Breast epithelium (tissue), 3 donors: ENCODE measurements around the gene EPX.

Experiments used
- POLR2AphosphoS5 ChIP-seq, 3 donors: sonication (generic); formaldehyde crosslinking; IDR thresholded peaks; one replicate each; pipeline ENCODE4 v1.6.1; 2017; ENCODE audit warnings: antibody characterized with exemption in 3 of 3
- TF ChIP-seq, protein P1 (sequence below), 3 donors: fragments of 450-650 bp; IDR thresholded peaks; one replicate each; pipeline ENCODE4 v1.5.1; 2016 to 2017; ENCODE audit warnings: antibody characterized with exemption in 3 of 3, mild to moderate bottlenecking in 3 of 3, moderate library complexity in 3 of 3

DNA sequence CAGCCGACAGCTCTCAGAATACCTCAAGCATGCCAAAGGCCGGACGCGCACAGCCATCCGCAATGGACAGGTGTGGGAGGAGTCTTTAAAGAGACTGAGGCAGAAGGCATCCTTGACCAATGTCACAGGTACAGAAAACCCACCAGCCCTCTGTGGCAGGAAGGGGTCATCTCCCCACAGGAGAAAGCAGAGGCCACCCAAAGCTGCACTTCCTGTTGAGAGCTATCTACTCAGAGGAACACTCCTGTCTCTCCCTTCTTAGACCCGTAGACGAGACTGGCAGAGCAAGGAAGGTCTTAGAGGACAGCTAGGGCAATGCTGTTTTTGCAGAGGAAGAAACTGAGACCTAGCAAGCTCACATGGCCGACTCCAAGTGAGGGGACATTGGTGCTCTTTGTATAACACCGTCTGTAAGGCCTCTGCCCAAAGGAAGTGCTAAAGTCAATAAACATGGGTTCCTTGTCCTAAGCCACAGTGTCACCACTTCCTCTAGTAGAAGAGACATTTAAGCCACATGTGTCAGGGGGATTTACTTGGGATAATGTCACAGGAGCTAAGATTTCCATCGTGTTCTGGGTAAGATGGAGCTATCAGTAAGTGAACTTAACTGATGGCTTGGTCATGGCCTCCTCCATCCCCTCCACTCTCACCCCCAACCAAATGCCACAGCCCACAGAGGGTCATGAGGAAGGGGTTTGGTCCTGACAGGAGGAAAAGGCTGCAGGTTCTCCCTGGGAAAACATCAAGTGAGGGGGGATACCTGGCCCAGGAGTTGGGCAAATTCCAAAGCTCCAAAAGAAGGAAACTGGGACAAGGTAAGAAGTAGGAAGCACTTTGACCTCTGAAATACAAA lies 55.2 kb downstream of the EPX start:
- TF ChIP-seq, protein P1, sequence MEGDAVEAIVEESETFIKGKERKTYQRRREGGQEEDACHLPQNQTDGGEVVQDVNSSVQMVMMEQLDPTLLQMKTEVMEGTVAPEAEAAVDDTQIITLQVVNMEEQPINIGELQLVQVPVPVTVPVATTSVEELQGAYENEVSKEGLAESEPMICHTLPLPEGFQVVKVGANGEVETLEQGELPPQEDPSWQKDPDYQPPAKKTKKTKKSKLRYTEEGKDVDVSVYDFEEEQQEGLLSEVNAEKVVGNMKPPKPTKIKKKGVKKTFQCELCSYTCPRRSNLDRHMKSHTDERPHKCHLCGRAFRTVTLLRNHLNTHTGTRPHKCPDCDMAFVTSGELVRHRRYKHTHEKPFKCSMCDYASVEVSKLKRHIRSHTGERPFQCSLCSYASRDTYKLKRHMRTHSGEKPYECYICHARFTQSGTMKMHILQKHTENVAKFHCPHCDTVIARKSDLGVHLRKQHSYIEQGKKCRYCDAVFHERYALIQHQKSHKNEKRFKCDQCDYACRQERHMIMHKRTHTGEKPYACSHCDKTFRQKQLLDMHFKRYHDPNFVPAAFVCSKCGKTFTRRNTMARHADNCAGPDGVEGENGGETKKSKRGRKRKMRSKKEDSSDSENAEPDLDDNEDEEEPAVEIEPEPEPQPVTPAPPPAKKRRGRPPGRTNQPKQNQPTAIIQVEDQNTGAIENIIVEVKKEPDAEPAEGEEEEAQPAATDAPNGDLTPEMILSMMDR (IDR thresholded peaks at IDR 0.05), result no peak
- TF ChIP-seq POLR2AphosphoS5 (IDR thresholded peaks at IDR 0.05), result no peak
